Calu3 (cell line): ENCODE data around the gene NCKAP5. TPM values are rescaled to one million over a fixed set of nuclear protein-coding genes. Genes with fewer than 3 reads are reported as not detected.

Source experiments
- BruUV-seq: library from RNA; stranded (reverse); fragments of 400-500 nt; replicated peaks from 2 replicates; lab custom pipeline; 2021; lab: Mats Ljungman, UMichigan
- CTCF ChIA-PET: fragments of 300-600 bp; sonication (Branson Sonifier 250); formaldehyde crosslinking; loops from one replicate; lab custom pipeline; 2022; ENCODE audit warnings: antibody characterized with exemption; lab: Charles Lee
- DNase-seq: peaks from one replicate; pipeline ENCODE4 v3.0.0; 2022
- H3K27ac Mint-ChIP-seq: one replicate; pipeline ENCODE4 v1.8.0; 2022; ENCODE audit warnings: mixed read lengths; ENCODE audit not compliant: unreplicated experiment
- H3K27me3 Mint-ChIP-seq: one replicate; pipeline ENCODE4 v1.8.0; 2022; ENCODE audit warnings: mixed read lengths; ENCODE audit not compliant: unreplicated experiment
- H3K36me3 Mint-ChIP-seq: one replicate; pipeline ENCODE4 v1.8.0; 2022; ENCODE audit warnings: mild to moderate bottlenecking, moderate library complexity, mixed read lengths; ENCODE audit not compliant: insufficient read depth, unreplicated experiment
- H3K4me1 Mint-ChIP-seq: one replicate; pipeline ENCODE4 v1.8.0; 2022; ENCODE audit warnings: mild to moderate bottlenecking, low read depth, mixed read lengths; ENCODE audit not compliant: unreplicated experiment
- H3K4me3 Mint-ChIP-seq: one replicate; pipeline ENCODE4 v1.8.0; 2022; ENCODE audit warnings: mild to moderate bottlenecking, low read depth, moderate library complexity, mixed read lengths; ENCODE audit not compliant: unreplicated experiment
- H3K9me3 Mint-ChIP-seq: one replicate; pipeline ENCODE4 v1.8.0; 2022; ENCODE audit warnings: low read depth, mixed read lengths; ENCODE audit not compliant: unreplicated experiment
- intact Hi-C: fragments of 100-400 bp; cut with micrococcal nuclease; formaldehyde crosslinking; loops from one replicate; pipeline ENCODE4 v1.10.0; 2022; ENCODE audit not compliant: unreplicated experiment
- total RNA-seq: library from RNA; stranded (reverse); gene quantifications from 2 replicates; pipeline ENCODE4 v1.2.3, GENCODE V29; 2022
- TF ChIP-seq, protein P1 (sequence below): fragments of 200-600 bp; IDR thresholded peaks from one replicate; pipeline ENCODE4 v1.8.0; 2022; ENCODE audit warnings: antibody characterized with exemption; ENCODE audit not compliant: unreplicated experiment

The NCKAP5 gene
- total RNA-seq, 1 experiment from 2014 or later: 2.2 TPM

DNA sequence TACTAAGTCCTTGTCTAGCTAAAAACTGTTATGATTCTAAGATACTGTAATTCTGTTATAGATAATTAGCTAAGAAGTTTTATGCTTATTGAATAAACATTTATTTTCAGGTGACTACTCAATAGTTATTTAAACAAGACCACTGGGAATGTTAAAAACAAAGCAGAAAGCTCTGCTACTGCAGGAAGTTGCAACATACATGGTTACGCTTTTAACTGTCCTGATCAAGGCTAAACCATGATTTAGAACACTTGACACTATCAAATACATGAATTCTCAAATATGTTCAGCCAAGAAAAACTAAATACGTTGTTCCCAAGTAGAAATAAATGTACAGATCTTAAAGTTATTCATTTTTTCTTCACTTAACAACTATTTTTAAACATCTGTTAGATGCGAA is 263.9 kb downstream of the NCKAP5 start:
- H3K4me1 Mint-ChIP-seq: no peaks in the 10 kb centered on the region
- no peaks in the 10 kb centered on the region for H3K36me3 Mint-ChIP-seq
- no peaks in the 10 kb centered on the region for H3K9me3 Mint-ChIP-seq
- no peaks in the 10 kb centered on the region for H3K27me3 Mint-ChIP-seq
- CTCF ChIA-PET: no interaction called here
- no peak for DNase-seq
- H3K4me3 Mint-ChIP-seq: no peak overlapping the region
- H3K27ac Mint-ChIP-seq: no peak overlapping the region
- TF ChIP-seq, protein P1, sequence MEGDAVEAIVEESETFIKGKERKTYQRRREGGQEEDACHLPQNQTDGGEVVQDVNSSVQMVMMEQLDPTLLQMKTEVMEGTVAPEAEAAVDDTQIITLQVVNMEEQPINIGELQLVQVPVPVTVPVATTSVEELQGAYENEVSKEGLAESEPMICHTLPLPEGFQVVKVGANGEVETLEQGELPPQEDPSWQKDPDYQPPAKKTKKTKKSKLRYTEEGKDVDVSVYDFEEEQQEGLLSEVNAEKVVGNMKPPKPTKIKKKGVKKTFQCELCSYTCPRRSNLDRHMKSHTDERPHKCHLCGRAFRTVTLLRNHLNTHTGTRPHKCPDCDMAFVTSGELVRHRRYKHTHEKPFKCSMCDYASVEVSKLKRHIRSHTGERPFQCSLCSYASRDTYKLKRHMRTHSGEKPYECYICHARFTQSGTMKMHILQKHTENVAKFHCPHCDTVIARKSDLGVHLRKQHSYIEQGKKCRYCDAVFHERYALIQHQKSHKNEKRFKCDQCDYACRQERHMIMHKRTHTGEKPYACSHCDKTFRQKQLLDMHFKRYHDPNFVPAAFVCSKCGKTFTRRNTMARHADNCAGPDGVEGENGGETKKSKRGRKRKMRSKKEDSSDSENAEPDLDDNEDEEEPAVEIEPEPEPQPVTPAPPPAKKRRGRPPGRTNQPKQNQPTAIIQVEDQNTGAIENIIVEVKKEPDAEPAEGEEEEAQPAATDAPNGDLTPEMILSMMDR: no peak
- no TSS peak for BruUV-seq
- intact Hi-C loops: no loop called here

DNA sequence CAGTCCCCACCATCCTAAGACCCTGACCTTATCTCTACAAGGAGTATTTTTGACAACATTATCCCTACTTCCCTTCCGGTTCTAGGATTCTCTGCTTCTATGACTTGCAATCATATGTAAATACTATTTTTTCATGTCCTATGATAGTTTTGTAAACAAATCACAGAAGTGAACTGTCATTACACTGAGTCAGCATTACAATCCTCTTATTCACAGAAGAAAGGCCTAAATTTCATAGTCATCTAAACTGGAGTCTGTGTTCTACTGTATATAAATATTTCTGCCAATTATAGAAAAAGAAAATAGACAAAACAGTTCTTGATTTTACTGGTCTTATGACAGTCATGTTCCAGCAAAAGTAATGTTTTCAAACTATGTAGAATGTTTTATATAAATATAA is 265.1 kb downstream of the NCKAP5 start:
- CTCF ChIA-PET: no interaction called here
- H3K9me3 Mint-ChIP-seq: no peaks in the 10 kb centered on the region
- BruUV-seq: no TSS peak
- H3K27me3 Mint-ChIP-seq: no peaks in the 10 kb centered on the region
- TF ChIP-seq, protein P1: no peak
- H3K36me3 Mint-ChIP-seq: no peaks in the 10 kb centered on the region
- no peak overlapping the region for H3K4me3 Mint-ChIP-seq
- no peak overlapping the region for H3K27ac Mint-ChIP-seq
- H3K4me1 Mint-ChIP-seq: no peaks in the 10 kb centered on the region
- no peak for DNase-seq
- intact Hi-C loops: no loop called here

DNA sequence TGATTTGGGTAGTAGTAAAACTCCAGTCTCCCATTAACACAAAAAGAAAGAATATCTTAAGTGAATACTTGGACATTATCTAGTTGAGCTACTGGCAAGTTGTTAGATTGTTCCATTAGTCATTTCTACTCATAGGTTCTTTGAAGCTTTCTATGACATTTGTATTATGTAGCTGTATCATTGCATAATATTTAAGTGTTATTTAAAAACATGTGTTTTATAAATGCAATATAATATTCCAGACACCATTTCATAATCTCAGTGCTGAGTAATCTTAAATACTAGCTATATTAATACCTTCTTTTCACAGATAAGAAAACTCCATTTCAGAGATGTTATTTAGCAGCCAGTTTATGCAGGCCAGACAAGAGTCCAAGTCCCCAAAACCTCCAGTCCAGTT is 271.9 kb downstream of the NCKAP5 start:
- no TSS peak for BruUV-seq
- Mint-ChIP-seq H3K36me3 (no peaks in the 10 kb centered on the region), H3K27ac (no peak overlapping the region), H3K4me1 (no peaks in the 10 kb centered on the region), H3K9me3 (no peaks in the 10 kb centered on the region), H3K4me3 (no peak overlapping the region), H3K27me3 (no peaks in the 10 kb centered on the region)
- TF ChIP-seq, protein P1: no peak
- no peak for DNase-seq
- CTCF ChIA-PET: no interaction called here
- intact Hi-C loops: no loop called here

DNA sequence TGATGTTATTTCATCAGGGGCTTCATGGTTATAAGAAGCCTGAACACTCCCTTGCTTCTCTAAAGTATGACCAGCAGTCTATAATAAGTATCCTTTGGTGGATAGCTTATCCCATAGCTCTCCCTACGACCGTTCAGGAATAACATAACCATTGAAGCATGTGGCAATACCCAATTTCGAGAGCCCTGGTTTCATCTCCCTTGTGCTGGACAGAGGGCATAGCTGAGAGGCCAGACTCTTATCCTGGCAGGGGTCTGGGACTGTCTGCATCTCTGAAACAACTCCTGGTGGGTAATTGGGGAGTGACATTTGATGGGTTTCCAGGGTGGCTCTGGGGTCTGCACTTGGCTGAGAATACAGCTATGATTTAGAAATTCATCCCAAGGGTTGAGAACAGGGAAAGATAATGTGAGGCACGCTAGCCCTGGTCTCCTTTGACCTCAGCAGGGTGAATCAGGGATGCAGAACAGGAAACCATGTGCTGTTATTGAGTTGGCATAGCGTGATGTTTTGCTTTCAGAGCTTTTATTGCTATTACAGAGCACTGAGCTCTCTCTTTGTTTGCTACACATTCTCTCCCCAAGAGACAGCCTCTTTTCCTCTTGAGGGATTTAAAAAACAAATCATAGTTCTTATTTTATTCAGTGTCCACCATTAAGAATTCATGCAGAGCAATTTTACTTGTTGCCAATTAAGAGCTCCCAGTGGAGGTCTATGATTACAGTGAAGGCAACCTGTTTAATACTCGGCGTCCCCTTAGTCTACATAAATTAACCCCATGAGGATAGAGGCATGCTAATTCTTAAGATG is 274.5 kb downstream of the NCKAP5 start:
- no peak overlapping the region for H3K4me3 Mint-ChIP-seq
- BruUV-seq: no TSS peak
- H3K4me1 Mint-ChIP-seq: no peaks in the 10 kb centered on the region
- intact Hi-C loops: no loop called here
- no peak for DNase-seq
- TF ChIP-seq, protein P1: no peak
- CTCF ChIA-PET: no interaction called here
- H3K27ac Mint-ChIP-seq: no peak overlapping the region
- no peaks in the 10 kb centered on the region for H3K36me3 Mint-ChIP-seq
- no peaks in the 10 kb centered on the region for H3K27me3 Mint-ChIP-seq
- H3K9me3 Mint-ChIP-seq: no peaks in the 10 kb centered on the region
